Aorta (tissue), 5 donors: ENCODE measurements around the gene OR51B5. TPM values are rescaled to one million over a fixed set of nuclear protein-coding genes. Genes with fewer than 3 reads are reported as not detected.
A peak's percentile ranks its signal among the peaks of the same experiment; 100 is the strongest.

Source experiments
- ATAC-seq: fragments of 200-7000 bp; cut with Tn5 transposase; one replicate; pipeline ENCODE4 v1.9.1; 2022; ENCODE audit warnings: moderate library complexity; ENCODE audit not compliant: low FRiP score
- DNase-seq, 2 donors: peaks; one replicate each; pipeline ENCODE4 v3.0.0-alpha.2; 2020
- H3K27ac ChIP-seq, 2 donors: one replicate each; pipeline ENCODE4 v1.5.1; 2013; ENCODE audit warnings: low read length in 2 of 2, mild to moderate bottlenecking in 2 of 2, moderate library complexity in 2 of 2, control low read depth in 1 of 2, inconsistent platforms in 1 of 2, low read depth in 1 of 2
- H3K27me3 ChIP-seq, 2 donors: one replicate each; pipeline ENCODE4 v1.6.1; 2013; ENCODE audit warnings: control low read depth in 1 of 2, low read length in 1 of 2, mild to moderate bottlenecking in 1 of 2, moderate library complexity in 1 of 2; ENCODE audit not compliant: insufficient read depth in 2 of 2, control insufficient read depth in 1 of 2
- H3K36me3 ChIP-seq, 2 donors: one replicate each; pipeline ENCODE4 v1.6.1; 2013; ENCODE audit warnings: control low read depth in 1 of 2, low read length in 1 of 2, mild to moderate bottlenecking in 1 of 2; ENCODE audit not compliant: insufficient read depth in 2 of 2, control insufficient read depth in 1 of 2
- H3K4me1 ChIP-seq, 2 donors: one replicate each; pipeline ENCODE4 v1.6.1; 2013; ENCODE audit warnings: low read length in 2 of 2, control low read depth in 1 of 2, mild to moderate bottlenecking in 1 of 2, moderate library complexity in 1 of 2; ENCODE audit not compliant: insufficient read depth in 2 of 2, control insufficient read depth in 1 of 2
- H3K4me3 ChIP-seq, 2 donors: one replicate each; pipeline ENCODE4 v1.5.1; 2013; ENCODE audit warnings: low read length in 2 of 2, control low read depth in 1 of 2, mild to moderate bottlenecking in 1 of 2
- H3K9me3 ChIP-seq: one replicate; pipeline ENCODE4 v1.6.1; 2013; ENCODE audit warnings: mild to moderate bottlenecking, low read length; ENCODE audit not compliant: control insufficient read depth
- WGBS, 2 donors: extraction: QIAGEN DNeasy Blood & Tissue Kit; methylation state at CpG; one replicate each; pipeline ENCODE4 v1.1.7; 2013; 5-methylcytosine and 5-hydroxymethylcytosine counted together
- intact Hi-C, 2 donors: fragments of 100-400 bp; cut with DNase I; formaldehyde crosslinking; loops; one replicate each; pipeline versions ENCODE4 v1.14.2 to v1.15.0; 2022
- long read RNA-seq, 2 donors: library from polyadenylated mRNA; unstranded; transcript quantifications; one replicate each; pipeline ENCODE4 v2.0.0, GENCODE V29; 2020 to 2021
- polyA plus RNA-seq, 2 donors: library from polyadenylated mRNA; stranded (reverse); fragments of 200-250 nt; gene quantifications; one replicate each; pipeline ENCODE4 v1.2.3, GENCODE V29; 2013
- total RNA-seq, 2 donors: library from RNA; stranded (reverse); fragmentation: NEBNext Ultra II Directional; extraction: Animal tissue kit (Norgen Biotek cat#: 25700); gene quantifications; one replicate each; pipeline ENCODE4 v1.2.1, GENCODE V29; 2021
- donor health status: healthy with polysubstance abuse.
- donor health status: Bipolar disorder and iron deficiency.
- donor health status: DM: no; HTN: no; CAD: no.
- donor health status: DM: no; HTN: no; CAD: no.
- donor health status: DM: yes; HTN: yes; CAD: no.

Gene OR51B5
- 1 to 10 TPM in 1 of 2 donors, under 1 TPM in 1; 0.71 to 1.2 TPM for total RNA-seq
- polyA plus RNA-seq = not detected
- long read RNA-seq, donor 1 = 0 reads
- long read RNA-seq, donor 2 = 0 reads

GRCh38 chr11:5343474-5344335 lies at the start of gene OR51B5:
Gene OR51B5 (minus strand): TSS chr11:5343524. CDS start chr11:5343524, 0 bp downstream.
- ATAC-seq (no peak), DNase-seq (no peak)
- Histone ChIP-seq H3K36me3 (no peaks in the 10 kb centered on the region), H3K4me3 (no peak within 1 kb of the TSS), H3K27ac (no peak within 1 kb of the TSS), H3K9me3 (no peaks in the 10 kb centered on the region), H3K27me3 (no peaks in the 10 kb centered on the region), H3K4me1 (no peaks in the 10 kb centered on the region)
- 72 to 82% methylated on average over 6 of the region's 6 CpGs for WGBS, 2 donors
- intact Hi-C loops = no loop called here

- H3K9me3 ChIP-seq = no peaks in the 10 kb centered on the region
- H3K27me3 ChIP-seq = no peaks in the 10 kb centered on the region
- WGBS, 2 donors = 74 to 76% methylated on average over 2 of the region's 2 CpGs
Measured at GRCh38 chr11:5390210-5390609, 46.9 kb upstream of the OR51B5 start.

GRCh38 chr11:5384335-5384734 lies 41.0 kb upstream of the OR51B5 start:
- 64 to 71% methylated on average over 2 of the region's 2 CpGs for WGBS, 2 donors
- ATAC-seq = no peak
- no peak for DNase-seq
- no peaks in the 10 kb centered on the region for H3K9me3 ChIP-seq
- no peak overlapping the region for H3K27ac ChIP-seq
- no peaks in the 10 kb centered on the region for H3K36me3 ChIP-seq
- no peaks in the 10 kb centered on the region for H3K27me3 ChIP-seq
- no peak overlapping the region for H3K4me3 ChIP-seq
- intact Hi-C loops = loop anchor here in 1 of 2 donors (10.0 kb wide), 1 partner anchor 260 kb away; no protein-coding TSS in a partner anchor
- no peaks in the 10 kb centered on the region for H3K4me1 ChIP-seq

More at GRCh38 chr11:5390210-5390609, 46.9 kb upstream of the OR51B5 start:
- no peaks in the 10 kb centered on the region for H3K4me1 ChIP-seq
- H3K4me3 ChIP-seq = no peak overlapping the region
- no peak for ATAC-seq
- H3K36me3 ChIP-seq = no peaks in the 10 kb centered on the region
- intact Hi-C loops = no loop called here
- no peak overlapping the region for H3K27ac ChIP-seq
- DNase-seq = no peak

GRCh38 chr11:5383576-5383975 lies 40.3 kb upstream of the OR51B5 start, which contains the start of gene OR51M1:
Gene OR51M1 (plus strand): TSS chr11:5383812. CDS start chr11:5389399, 5,587 bp downstream.
- no peak for DNase-seq
- Histone ChIP-seq H3K4me3 (no peak within 1 kb of the TSS), H3K9me3 (no peaks in the 10 kb centered on the region), H3K27ac (no peak within 1 kb of the TSS), H3K4me1 (no peaks in the 10 kb centered on the region), H3K36me3 (no peaks in the 10 kb centered on the region), H3K27me3 (no peaks in the 10 kb centered on the region)
- ATAC-seq = no peak
- intact Hi-C loops = loop anchor here in 1 of 2 donors (10.0 kb wide), 1 partner anchor 259 kb away; no protein-coding TSS in a partner anchor
- 55 to 84% methylated on average over 1 of the region's 1 CpG for WGBS, 2 donors

- intact Hi-C loops = loop anchor here (2.0 to 10.0 kb wide), 3 partner anchors 176 to 256 kb away; no protein-coding TSS in a partner anchor
- Histone ChIP-seq H3K4me3 (no peak overlapping the region), H3K27me3 (no peaks in the 10 kb centered on the region), H3K36me3 (no peaks in the 10 kb centered on the region), H3K4me1 (no peaks in the 10 kb centered on the region), H3K9me3 (no peaks in the 10 kb centered on the region), H3K27ac (no peak overlapping the region)
- WGBS, 2 donors = 71 to 74% methylated on average over 4 of the region's 4 CpGs
- ATAC-seq (peak; percentile 68), DNase-seq (peak; percentile 55 to 57)
Measured at GRCh38 chr11:5380740-5381342, 37.5 kb upstream of the OR51B5 start.

- ATAC-seq = no peak
- H3K4me1 ChIP-seq = peaks cover 0 to 8% of the 10 kb centered on the region in 2 donors
- no peaks in the 10 kb centered on the region for H3K9me3 ChIP-seq
- H3K36me3 ChIP-seq = no peaks in the 10 kb centered on the region
- intact Hi-C loops = no loop called here
- DNase-seq = no peak
- no peak overlapping the region for H3K4me3 ChIP-seq
- H3K27me3 ChIP-seq = no peaks in the 10 kb centered on the region
- no peak overlapping the region for H3K27ac ChIP-seq
Measured at GRCh38 chr11:5369789-5370188, 26.5 kb upstream of the OR51B5 start.

- H3K27ac ChIP-seq = no peak overlapping the region
- no peaks in the 10 kb centered on the region for H3K9me3 ChIP-seq
- H3K27me3 ChIP-seq = no peaks in the 10 kb centered on the region
- 67 to 75% methylated on average over 3 of the region's 3 CpGs for WGBS, 2 donors
- no peak overlapping the region for H3K4me3 ChIP-seq
- intact Hi-C loops = no loop called here
- ATAC-seq (no peak), DNase-seq (no peak)
- H3K4me1 ChIP-seq = peaks cover 0 to 8% of the 10 kb centered on the region in 2 donors
- H3K36me3 ChIP-seq = no peaks in the 10 kb centered on the region
Measured at GRCh38 chr11:5368502-5369043, 25.2 kb upstream of the OR51B5 start.

- intact Hi-C loops = no loop called here
- no peak overlapping the region for H3K4me3 ChIP-seq
- H3K9me3 ChIP-seq = no peaks in the 10 kb centered on the region
- ATAC-seq (no peak), DNase-seq (no peak)
- WGBS, 2 donors = 6 to 9% methylated on average over 2 of the region's 2 CpGs
- H3K36me3 ChIP-seq = no peaks in the 10 kb centered on the region
- no peaks in the 10 kb centered on the region for H3K27me3 ChIP-seq
- H3K27ac ChIP-seq = no peak overlapping the region
- peaks cover 0 to 8% of the 10 kb centered on the region in 2 donors for H3K4me1 ChIP-seq
Measured at GRCh38 chr11:5367448-5368074, 24.2 kb upstream of the OR51B5 start.
